HepG2 (cell line): ENCODE measurements around the gene DSTN.

Experiments used
- CREB1 ChIP-seq, 2 experiments: fragments of 450-650 bp in 1 of 2; IDR thresholded peaks; 2 replicates each; pipeline ENCODE4 v1.6.1; 2016 to 2017; ENCODE audit warnings: control low read depth in 1 of 2, mild to moderate bottlenecking in 1 of 2, missing compliant biosample characterization in 1 of 2, missing genetic modification characterization in 1 of 2
- MAFF ChIP-seq: IDR thresholded peaks from 2 replicates; pipeline ENCODE4 v1.6.1; 2011; ENCODE audit warnings: low read depth, low read length, improper control_type of control experiment
- MEIS1 ChIP-seq: sonication (generic); formaldehyde crosslinking; IDR thresholded peaks from 2 replicates; pipeline ENCODE4 v1.9.0; 2021; ENCODE audit warnings: mild to moderate bottlenecking, missing genetic modification reagents, moderate library complexity, borderline replicate concordance
- NPAS2 ChIP-seq: sonication (generic); formaldehyde crosslinking; IDR thresholded peaks from 2 replicates; pipeline ENCODE4 v1.8.0; 2022; ENCODE audit warnings: mild to moderate bottlenecking, missing genetic modification reagents, borderline replicate concordance
- POLR2A ChIP-seq, 2 experiments: IDR thresholded peaks; 2 replicates each; pipeline ENCODE4 v1.6.1; 2011; ENCODE audit warnings: low read depth in 2 of 2, low read length in 2 of 2, mild to moderate bottlenecking in 1 of 2, moderate library complexity in 1 of 2; ENCODE audit not compliant: insufficient read depth in 1 of 2
- RAD21 ChIP-seq: fragments of 450-650 bp; formaldehyde crosslinking; IDR thresholded peaks from 2 replicates; pipeline ENCODE4 v1.5.0; 2020; ENCODE audit warnings: mild to moderate bottlenecking
- REPIN1 ChIP-seq: sonication (generic); formaldehyde crosslinking; IDR thresholded peaks from 2 replicates; pipeline ENCODE4 v1.8.0; 2022; ENCODE audit warnings: missing genetic modification reagents, low read depth, mild to moderate bottlenecking, borderline replicate concordance
- SRSF4 ChIP-seq: fragments of 200-400 bp; formaldehyde crosslinking; IDR thresholded peaks from one replicate; pipeline ENCODE4 v1.6.1; 2018; ENCODE audit warnings: mild to moderate bottlenecking, low read depth, low read length, moderate library complexity; ENCODE audit not compliant: poor library complexity, severe bottlenecking
- TRIM24 ChIP-seq: sonication (generic); formaldehyde crosslinking; IDR thresholded peaks from 2 replicates; pipeline ENCODE4 v1.8.0; 2022; ENCODE audit warnings: mild to moderate bottlenecking, missing genetic modification reagents
- ZBTB3 ChIP-seq: sonication (generic); formaldehyde crosslinking; IDR thresholded peaks from 2 replicates; pipeline ENCODE4 v1.4.0; 2020; ENCODE audit warnings: low read depth, mild to moderate bottlenecking, moderate library complexity, missing genetic modification reagents, borderline replicate concordance
- TF ChIP-seq, protein P1 (sequence below): sonication (generic); formaldehyde crosslinking; conservative IDR thresholded peaks from 2 replicates; pipeline ENCODE4 v1.8.0; 2022; ENCODE audit warnings: mild to moderate bottlenecking, moderate library complexity, missing genetic modification reagents

GRCh38 chr20:17586250-17586649, 16.4 kb downstream of the DSTN start:
- no peak for TF ChIP-seq SRSF4
- TF ChIP-seq RAD21 (CRISPR knock-in tag), result no peak
- TF ChIP-seq NPAS2 (CRISPR knock-in tag), result no peak
- TF ChIP-seq CREB1 (IDR thresholded peaks at IDR 0.05), result no peak
- TF ChIP-seq CREB1 (CRISPR knock-in tag; IDR thresholded peaks at IDR 0.05), result no peak
- no peak for TF ChIP-seq MEIS1 (CRISPR knock-in tag)
- TF ChIP-seq ZBTB3 (CRISPR knock-in tag), result no peak
- TF ChIP-seq, protein P1, sequence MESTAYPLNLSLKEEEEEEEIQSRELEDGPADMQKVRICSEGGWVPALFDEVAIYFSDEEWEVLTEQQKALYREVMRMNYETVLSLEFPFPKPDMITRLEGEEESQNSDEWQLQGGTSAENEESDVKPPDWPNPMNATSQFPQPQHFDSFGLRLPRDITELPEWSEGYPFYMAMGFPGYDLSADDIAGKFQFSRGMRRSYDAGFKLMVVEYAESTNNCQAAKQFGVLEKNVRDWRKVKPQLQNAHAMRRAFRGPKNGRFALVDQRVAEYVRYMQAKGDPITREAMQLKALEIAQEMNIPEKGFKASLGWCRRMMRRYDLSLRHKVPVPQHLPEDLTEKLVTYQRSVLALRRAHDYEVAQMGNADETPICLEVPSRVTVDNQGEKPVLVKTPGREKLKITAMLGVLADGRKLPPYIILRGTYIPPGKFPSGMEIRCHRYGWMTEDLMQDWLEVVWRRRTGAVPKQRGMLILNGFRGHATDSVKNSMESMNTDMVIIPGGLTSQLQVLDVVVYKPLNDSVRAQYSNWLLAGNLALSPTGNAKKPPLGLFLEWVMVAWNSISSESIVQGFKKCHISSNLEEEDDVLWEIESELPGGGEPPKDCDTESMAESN (CRISPR knock-in tag), result no peak
- TF ChIP-seq POLR2A (IDR thresholded peaks at IDR 0.05; ENCODE audit: insufficient read depth in 1 of 2, low read depth in 2 of 2, low read length in 2 of 2), result no peak
- no peak for TF ChIP-seq REPIN1 (CRISPR knock-in tag)
- TF ChIP-seq TRIM24, result no peak
- no peak for TF ChIP-seq MAFF
